HG03571 (cell line): Measurements from ENCODE around the gene GPLD1.

ENCODE experiments used
- ATAC-seq: cut with Tn5 transposase; IDR thresholded peaks from one replicate; pipeline ENCODE4 v1.9.1; 2021; ENCODE audit not compliant: unreplicated experiment

GPLD1 gene

DNA sequence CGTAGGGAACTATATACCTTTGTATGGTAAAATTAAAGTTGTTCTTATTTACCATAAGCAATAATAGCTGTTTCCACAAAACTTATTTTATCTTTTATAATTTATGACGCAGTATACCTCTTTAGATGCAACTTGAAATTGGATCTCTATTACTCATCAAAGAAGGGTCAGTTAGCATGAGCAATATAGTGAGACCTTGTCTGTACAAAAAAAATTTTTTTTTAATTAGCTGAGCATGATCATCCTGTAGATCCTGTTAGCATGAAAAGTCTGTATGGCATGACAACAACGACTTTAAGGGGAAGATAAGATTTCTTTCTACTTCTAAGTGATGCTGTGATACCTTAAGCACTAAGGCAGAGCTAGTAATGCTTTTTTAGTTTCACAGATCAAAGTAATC lies 11.3 kb upstream of the GPLD1 start:
- no peak for ATAC-seq

DNA sequence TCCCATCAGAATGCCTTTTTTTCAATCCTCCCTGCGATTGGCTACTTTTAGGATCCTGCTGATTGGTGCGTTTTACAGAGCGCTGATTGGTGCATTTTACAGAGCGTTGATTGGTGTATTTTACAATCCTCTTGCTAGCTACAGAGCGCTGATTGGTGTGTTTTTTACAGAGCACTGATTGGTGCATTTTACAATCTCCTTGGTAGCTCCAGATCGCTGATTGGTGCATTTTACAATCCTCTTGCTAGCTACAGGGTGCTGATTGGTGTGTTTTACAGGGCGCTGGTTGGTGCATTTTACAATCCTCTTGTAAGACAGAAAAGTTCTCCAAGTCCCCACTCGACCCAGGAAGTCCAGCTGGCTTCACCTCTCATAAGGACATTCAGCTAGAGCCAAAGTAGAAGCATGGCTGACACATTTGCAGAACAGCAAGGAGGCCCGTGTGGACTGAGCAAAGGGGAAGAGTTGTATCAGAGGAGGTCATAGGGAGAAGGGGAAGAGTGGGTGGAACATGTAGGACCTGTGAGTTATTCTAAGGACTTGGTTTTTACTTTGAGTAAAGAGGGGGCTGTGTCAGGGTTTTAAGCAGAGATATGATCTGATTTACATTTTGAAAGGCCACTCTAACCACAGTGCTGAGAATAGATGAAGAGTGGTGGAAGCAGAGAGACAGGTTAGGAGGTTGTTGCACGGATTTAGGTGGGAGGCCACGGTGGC lies 8.0 kb upstream of the GPLD1 start:
- ATAC-seq: no peak

GRCh38 chr6:24494821-24495795 lies 5.7 kb upstream of the GPLD1 start, which contains the start of gene ALDH5A1:
Gene ALDH5A1 (plus strand): TSS chr6:24494969. CDS start chr6:24494997, 28 bp downstream.
- peak; percentile 71 for ATAC-seq

DNA sequence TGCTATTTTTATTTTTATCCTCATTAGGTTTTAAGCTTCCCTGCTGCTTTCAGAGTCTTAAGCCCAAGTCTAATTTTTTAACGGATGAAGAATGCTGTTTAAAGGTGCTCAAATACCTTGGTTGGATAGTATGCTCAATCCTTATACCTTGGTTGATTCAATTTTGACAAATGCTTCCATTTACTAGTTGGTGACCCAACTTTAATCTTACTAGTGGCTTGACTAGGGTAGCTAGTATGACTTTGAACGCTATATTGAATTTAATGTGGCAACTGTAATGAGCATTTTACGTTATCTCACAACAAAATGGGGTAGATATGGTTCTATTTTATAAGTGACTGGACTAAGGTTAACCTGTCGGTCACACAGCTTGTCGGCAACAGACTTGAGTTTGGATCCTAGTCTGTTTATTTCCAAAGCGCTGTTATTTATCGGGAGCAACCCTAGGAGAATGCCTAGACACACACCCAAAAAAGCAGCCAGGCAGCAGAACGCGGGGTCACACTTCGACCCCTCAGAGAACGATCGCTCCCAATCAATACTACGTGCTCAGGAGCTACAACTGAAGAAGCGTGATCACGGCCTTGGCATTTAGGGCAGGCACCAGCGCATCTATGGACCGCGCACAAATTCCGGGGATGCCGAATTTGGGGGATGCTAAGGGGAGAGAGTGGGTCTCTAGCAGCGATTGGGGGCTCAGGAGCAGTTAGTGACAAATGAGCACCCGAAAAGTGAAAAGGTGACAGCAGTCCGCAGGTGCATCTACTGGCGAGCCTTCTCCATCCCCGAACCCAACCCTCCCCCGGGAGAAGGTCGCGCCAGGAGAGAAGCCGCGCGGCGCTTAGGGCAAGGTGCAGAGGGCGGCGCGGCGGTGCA lies 4.8 kb upstream of the GPLD1 start:
- peak; percentile 4 for ATAC-seq

DNA sequence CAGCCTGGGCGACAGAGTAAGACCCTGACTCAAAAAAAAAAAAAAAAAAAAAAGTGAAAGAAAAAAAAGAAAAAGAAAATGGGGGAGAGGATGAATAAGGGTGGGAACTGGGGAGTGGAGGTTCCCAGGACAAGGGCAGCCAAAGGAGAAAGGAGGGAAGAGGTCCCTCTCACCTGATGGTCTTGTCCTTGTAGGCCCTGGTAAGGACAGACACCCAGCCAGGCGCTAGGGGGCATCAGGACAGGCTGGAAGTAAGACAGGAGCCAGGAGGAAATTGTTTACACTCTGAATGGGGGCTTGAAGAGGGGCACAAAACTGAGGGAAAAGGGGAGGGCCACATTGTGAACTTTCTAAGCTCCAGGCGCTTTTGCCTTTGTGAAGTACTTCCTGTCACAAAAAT lies 3.1 kb upstream of the GPLD1 start:
- no peak for ATAC-seq

DNA sequence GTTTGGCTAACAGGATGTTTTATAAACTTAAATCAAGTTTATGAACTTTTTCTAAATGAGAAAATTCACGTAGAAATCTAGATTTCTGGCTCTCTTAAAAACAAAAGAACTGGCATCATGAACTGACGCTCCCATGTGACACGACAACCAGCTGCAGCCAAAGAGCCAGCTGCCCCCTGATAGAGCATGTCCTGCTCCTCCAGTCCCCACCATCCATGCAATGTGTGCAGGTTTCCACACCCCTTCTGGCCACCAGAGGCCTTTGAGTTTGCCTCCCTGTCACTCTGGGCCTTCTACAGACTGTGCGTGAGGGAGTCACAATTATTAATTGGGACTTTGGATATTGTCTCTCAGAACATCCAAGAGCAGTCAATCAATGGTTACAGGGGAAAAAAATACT lies 1.6 kb upstream of the GPLD1 start:
- no peak for ATAC-seq

DNA sequence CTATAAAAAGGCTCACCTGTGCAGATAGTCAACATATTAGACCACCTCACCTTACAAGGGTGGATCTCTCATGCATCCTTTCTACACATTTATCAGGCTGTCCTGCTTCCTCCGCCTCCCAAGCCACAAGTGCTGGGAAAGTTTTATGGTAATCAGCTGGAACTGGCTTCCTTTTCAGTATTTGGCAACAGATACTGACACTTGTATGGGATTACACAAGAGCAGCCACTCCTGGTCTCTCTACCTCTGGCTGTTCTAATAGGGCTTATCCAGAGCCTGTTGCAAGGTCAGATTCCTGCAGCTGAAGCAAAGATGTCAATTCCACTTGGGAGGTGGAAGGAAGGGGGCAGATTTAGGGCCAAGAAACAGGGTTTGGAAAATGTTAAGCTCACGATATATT lies 503 bp upstream of the GPLD1 start:
- ATAC-seq: no peak

- ATAC-seq: no peak
These were observed 3.3 kb downstream of the GPLD1 start for GRCh38 chr6:24486065-24486464.

DNA sequence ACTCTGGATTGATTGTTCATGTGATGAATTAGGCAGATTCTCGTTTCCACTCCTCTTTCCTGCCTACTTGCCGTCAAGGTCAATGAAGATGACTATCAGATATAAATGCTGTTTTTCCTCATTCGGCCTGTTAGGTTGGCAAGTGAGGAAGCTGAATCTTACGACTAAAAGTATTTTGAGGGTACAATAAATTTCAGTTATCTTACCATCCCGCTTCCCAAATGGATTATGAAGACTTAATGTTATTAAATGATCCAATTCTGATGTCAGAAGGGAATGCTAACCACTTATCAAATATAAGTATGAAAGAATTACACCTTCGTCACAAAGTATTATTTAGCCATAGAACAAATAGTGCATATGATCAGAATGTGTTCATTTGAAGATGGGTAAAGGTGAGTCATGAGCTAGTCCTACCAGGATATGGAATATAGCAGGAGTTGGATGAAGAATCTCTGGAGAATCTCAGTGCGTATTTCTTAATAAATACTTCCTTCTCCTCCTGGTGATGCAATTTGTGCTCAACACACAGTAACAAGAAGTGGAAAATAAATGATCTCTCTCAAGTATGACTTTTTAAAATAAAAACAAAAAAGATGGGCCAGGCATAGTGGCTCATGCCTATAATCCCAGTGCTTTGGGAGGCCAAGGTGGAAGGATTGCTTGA lies 4.6 kb downstream of the GPLD1 start:
- ATAC-seq: no peak

DNA sequence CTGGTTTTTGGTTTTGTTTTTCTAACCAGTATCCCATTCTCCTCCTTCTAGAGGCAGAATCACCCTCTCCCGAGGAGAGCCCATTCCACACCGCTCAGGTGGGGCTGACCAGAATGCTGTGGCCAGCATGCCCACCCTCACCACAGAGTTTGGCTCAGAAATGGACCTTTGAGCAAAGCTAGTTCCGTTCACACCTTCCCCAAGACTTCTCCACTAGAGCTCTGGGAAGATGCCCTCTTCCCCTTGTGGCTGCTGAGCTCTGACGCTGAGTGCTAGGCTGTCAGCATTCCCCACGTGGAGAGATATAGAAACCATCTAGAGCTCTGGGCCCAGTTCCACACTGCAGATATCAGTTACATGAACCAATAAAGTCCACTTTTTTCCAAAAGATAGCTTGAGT lies 7.9 kb downstream of the GPLD1 start:
- no peak for ATAC-seq

GRCh38 chr6:24480705-24481104 lies 8.7 kb downstream of the GPLD1 start:
- ATAC-seq: no peak

DNA sequence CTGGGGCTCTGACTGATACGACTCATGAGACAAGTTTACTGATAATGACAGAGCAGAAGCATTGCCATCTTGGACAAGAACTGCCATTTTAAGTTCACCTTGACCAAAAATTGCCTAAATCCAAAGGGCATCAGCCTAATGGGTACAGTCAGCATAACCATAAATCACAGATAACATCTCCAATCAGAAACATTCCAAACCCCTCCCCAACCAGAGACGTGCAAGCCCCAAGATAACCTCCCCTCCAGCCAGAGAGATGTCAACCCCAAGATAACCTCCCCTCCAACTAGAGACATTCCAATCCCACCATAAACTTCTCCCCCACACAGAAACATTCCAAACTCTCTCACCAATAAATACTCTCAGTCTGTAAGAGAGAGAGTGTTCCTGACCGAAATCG lies 10.5 kb downstream of the GPLD1 start:
- no peak for ATAC-seq

DNA sequence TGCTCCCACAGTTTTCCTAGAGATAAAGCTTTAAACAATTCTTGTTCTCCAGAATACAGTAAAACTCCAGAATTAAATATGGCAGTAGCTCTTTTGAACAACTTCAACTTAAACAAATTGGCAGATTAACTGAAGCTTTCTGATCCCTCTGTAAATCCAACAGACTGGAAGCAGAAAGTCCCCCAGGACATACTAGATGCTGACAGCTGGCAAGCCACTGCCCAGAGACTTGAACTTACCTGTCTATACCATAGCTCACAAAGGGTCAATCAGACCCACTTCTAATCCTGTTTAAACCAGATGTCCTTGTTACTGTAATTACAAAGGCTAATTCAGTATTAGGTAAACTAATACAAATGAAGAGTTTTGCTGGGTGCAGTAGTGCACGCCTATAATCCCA lies 12.3 kb downstream of the GPLD1 start:
- ATAC-seq: no peak

DNA sequence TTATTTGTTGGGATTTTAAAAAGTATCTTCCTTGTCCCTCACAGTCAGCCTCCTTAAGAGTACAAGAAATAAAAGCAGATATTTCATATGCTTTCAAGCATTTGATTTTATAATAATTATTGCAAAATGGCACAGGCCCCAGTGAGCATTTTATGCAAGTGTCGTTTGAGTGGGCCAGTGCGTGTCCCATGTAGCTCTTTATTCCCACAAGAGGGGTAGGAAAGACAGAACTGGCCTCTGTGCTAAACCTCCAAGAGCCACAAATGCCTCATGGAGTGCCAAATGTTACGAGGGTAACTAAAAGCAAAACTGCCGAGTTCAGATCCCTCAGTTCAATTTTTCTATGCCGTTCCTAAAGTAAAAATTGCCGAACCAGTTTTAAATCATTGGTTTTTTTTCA lies 12.7 kb downstream of the GPLD1 start:
- ATAC-seq: no peak

DNA sequence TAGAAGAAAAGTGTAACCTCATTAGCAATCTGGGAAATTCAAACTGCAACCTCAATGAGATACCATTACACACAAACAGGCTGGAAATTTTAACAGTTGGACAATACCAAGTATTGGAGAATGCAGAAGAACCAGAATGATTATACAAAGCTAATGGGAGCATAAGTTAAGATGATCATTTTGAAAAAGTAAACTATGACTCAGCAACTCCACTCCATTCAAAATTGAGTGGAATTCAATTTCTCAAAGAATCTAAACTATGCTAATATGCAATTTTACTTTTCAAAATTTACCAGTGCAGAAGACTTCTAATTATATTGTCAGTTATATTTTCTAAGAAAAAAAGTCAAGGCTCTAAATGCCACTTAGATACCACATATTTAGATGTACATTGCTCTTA lies 17.2 kb downstream of the GPLD1 start:
- ATAC-seq: no peak

DNA sequence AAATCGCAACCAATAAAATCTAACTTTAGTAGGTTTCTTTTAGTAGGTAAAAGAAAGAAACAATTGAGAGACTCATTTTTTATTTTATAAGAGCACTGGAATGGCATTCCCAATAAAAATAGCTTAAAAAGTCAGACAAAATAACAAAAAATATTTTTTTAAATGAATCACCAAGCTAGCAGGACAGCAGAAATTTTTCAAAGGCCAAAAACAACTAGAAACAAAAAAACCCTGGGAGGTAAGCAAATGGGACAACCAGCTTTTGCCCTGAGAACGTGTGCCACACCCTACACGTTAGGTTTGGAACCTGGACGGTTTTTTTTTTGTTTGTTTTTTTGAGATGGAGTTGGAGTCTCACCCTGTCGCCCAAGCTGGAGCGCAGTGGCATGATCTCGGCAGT lies 19.6 kb downstream of the GPLD1 start:
- no peak for ATAC-seq

GRCh38 chr6:24464253-24465038 lies 24.9 kb downstream of the GPLD1 start:
- ATAC-seq: no peak

- ATAC-seq: no peak
These were observed 28.4 kb downstream of the GPLD1 start for GRCh38 chr6:24460966-24461365.

- ATAC-seq: no peak
These were observed 30.4 kb downstream of the GPLD1 start for GRCh38 chr6:24458941-24459340.

DNA sequence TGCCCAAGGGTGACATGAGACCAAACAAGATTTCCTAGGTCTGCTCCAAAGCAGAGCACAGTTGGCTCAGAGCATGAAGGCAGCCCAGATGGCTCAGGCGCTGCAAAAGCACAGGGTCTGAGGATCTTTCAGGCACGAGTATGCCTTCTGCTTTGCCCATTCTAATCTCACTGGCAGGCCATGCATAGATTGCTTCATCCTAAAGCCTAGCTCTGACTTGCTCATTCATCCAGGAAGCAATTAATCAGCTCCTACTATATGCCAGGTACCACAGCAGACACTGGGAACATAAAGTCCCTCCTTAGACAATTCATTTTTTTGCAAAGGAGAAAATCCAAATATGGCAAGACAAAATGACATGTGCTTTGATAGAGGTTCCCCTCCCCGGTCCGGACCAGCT lies 31.2 kb downstream of the GPLD1 start:
- ATAC-seq: no peak
